CD14-positive monocyte (primary cell): Measurements from ENCODE around the gene NT5C3A. TPM values are rescaled to one million over a fixed set of nuclear protein-coding genes. Genes with fewer than 3 reads are reported as not detected.

Experiments
- DNase-seq, 3 donors: peaks; one replicate each; pipeline ENCODE4 v3.0.0-alpha.2; 2011 to 2022
- H2AFZ ChIP-seq: 2 replicates; pipeline ENCODE4 v1.6.0; 2012; ENCODE audit warnings: mild to moderate bottlenecking, low read depth, low read length, inconsistent platforms; ENCODE audit not compliant: insufficient read depth, poor library complexity, severe bottlenecking
- H3K27ac ChIP-seq, 2 donors: 1 replicate in 1 of 2; 2 replicates in 1 of 2; pipeline ENCODE4 v1.5.1; 2012 to 2013; ENCODE audit warnings: low read length in 2 of 2, control low read depth in 1 of 2, inconsistent platforms in 1 of 2, low read depth in 1 of 2, mild to moderate bottlenecking in 1 of 2
- H3K27me3 ChIP-seq, 2 donors: one replicate each; pipeline versions ENCODE4 v1.6.0 to v1.6.1; 2011 to 2013; ENCODE audit warnings: low read length in 2 of 2; ENCODE audit not compliant: control insufficient read depth in 2 of 2, insufficient read depth in 2 of 2
- H3K36me3 ChIP-seq, 2 donors: replicated peaks in 1 of 2; 1 replicate in 1 of 2; 2 replicates in 1 of 2; pipeline versions ENCODE4 v1.5.1 to v1.6.1; 2012 to 2013; ENCODE audit warnings: low read length in 2 of 2, control low read depth in 1 of 2, inconsistent platforms in 1 of 2, mild to moderate bottlenecking in 1 of 2; ENCODE audit not compliant: insufficient read depth in 2 of 2, control insufficient read depth in 1 of 2
- H3K4me1 ChIP-seq, 2 donors: 1 replicate in 1 of 2; 2 replicates in 1 of 2; pipeline versions ENCODE4 v1.5.1 to v1.6.1; 2012 to 2013; ENCODE audit warnings: low read length in 2 of 2, control low read depth in 1 of 2, inconsistent platforms in 1 of 2, mild to moderate bottlenecking in 1 of 2, moderate library complexity in 1 of 2; ENCODE audit not compliant: insufficient read depth in 2 of 2, control insufficient read depth in 1 of 2
- H3K4me2 ChIP-seq: replicated peaks from 2 replicates; pipeline ENCODE3; 2012; ENCODE audit warnings: low read length, moderate library complexity, mild to moderate bottlenecking; ENCODE audit not compliant: poor library complexity, severe bottlenecking; ENCODE audit errors: extremely low read depth
- H3K4me3 ChIP-seq, 3 experiments: fragments of 200-600 bp in 1 of 3; sonication (generic) in 1 of 3; replicated peaks in 1 of 3; 1 replicate in 2 of 3; 2 replicates in 1 of 3; pipeline ENCODE4 v1.5.1; 2011 to 2013; ENCODE audit warnings: low read length in 3 of 3, mild to moderate bottlenecking in 3 of 3, control low read depth in 2 of 3, low read depth in 2 of 3, inconsistent platforms in 1 of 3, moderate library complexity in 1 of 3
- H3K79me2 ChIP-seq: 2 replicates; pipeline ENCODE4 v1.6.0; 2012; ENCODE audit warnings: mild to moderate bottlenecking, control low read depth, inconsistent platforms, low read length, moderate library complexity; ENCODE audit not compliant: insufficient read depth
- H3K9ac ChIP-seq: 2 replicates; pipeline ENCODE4 v1.6.0; 2017; ENCODE audit warnings: low read length, mild to moderate bottlenecking; ENCODE audit not compliant: insufficient read depth, poor library complexity, severe bottlenecking
- H3K9me3 ChIP-seq, 2 donors: replicated peaks in 1 of 2; 1 replicate in 1 of 2; 2 replicates in 1 of 2; pipeline versions ENCODE4 v1.5.1 to v1.6.1; 2012 to 2013; ENCODE audit warnings: low read length in 2 of 2, control low read depth in 1 of 2; ENCODE audit not compliant: control insufficient read depth in 1 of 2, insufficient read depth in 1 of 2
- H4K20me1 ChIP-seq: 2 replicates; pipeline ENCODE4 v1.6.0; 2012; ENCODE audit warnings: mild to moderate bottlenecking, low read length, control low read depth, moderate library complexity; ENCODE audit not compliant: insufficient read depth
- H3K27ac Mint-ChIP-seq, 7 donors: one replicate each; pipeline ENCODE4 v1.8.0; 2020; ENCODE audit warnings: mild to moderate bottlenecking in 7 of 7, mixed read lengths in 7 of 7, moderate library complexity in 6 of 7, inconsistent platforms in 2 of 7
- H3K27me3 Mint-ChIP-seq, 3 donors: one replicate each; pipeline ENCODE4 v1.8.0; 2021 to 2022; ENCODE audit warnings: low read depth in 3 of 3, mild to moderate bottlenecking in 3 of 3, mixed read lengths in 3 of 3, moderate library complexity in 3 of 3, inconsistent platforms in 1 of 3
- H3K36me3 Mint-ChIP-seq, 2 donors: one replicate each; pipeline ENCODE4 v1.8.0; 2020; ENCODE audit warnings: mixed read lengths in 2 of 2, inconsistent platforms in 1 of 2, mild to moderate bottlenecking in 1 of 2
- H3K4me1 Mint-ChIP-seq: one replicate; pipeline ENCODE4 v1.8.0; 2020; ENCODE audit warnings: mild to moderate bottlenecking, mixed read lengths
- H3K4me3 Mint-ChIP-seq, 2 donors: one replicate each; pipeline ENCODE4 v1.8.0; 2020; ENCODE audit warnings: mild to moderate bottlenecking in 2 of 2, mixed read lengths in 2 of 2, moderate library complexity in 1 of 2
- H3K9me3 Mint-ChIP-seq, 7 donors: one replicate each; pipeline ENCODE4 v1.8.0; 2020 to 2022; ENCODE audit warnings: mixed read lengths in 7 of 7, mild to moderate bottlenecking in 6 of 7, moderate library complexity in 6 of 7, inconsistent platforms in 2 of 7
- WGBS: methylation state at CpG from one replicate; pipeline ENCODE4 v1.1.5; 2013; ENCODE audit warnings: missing lambda C conversion rate; ENCODE audit not compliant: insufficient coverage; 5-methylcytosine and 5-hydroxymethylcytosine counted together
- intact Hi-C, 2 donors: fragments of 100-400 bp; cut with micrococcal nuclease; formaldehyde crosslinking; loops; one replicate each; pipeline versions ENCODE4 v1.15.0 to v1.15.1; 2023
- polyA plus RNA-seq, 3 donors: library from polyadenylated mRNA; depleted of rRNA in 1 of 3; unstranded in 2 of 3; stranded (reverse) in 1 of 3; fragments of 300-500 nt in 2 of 3; fragments of >200 nt in 1 of 3; fragmentation: Illumina TruSeq in 2 of 3; gene quantifications; 1 replicate in 2 of 3; 2 replicates in 1 of 3; pipeline ENCODE4 v1.2.3, GENCODE V29; 2012 to 2021
- TF ChIP-seq, protein P1 (sequence below): fragments of 200-600 bp; IDR thresholded peaks from one replicate; pipeline ENCODE4 v1.8.0; 2022; ENCODE audit warnings: antibody characterized with exemption, mild to moderate bottlenecking

The NT5C3A gene
- polyA plus RNA-seq, 3 donors: 19.4 to 37.7 (median 29.5) TPM

DNA sequence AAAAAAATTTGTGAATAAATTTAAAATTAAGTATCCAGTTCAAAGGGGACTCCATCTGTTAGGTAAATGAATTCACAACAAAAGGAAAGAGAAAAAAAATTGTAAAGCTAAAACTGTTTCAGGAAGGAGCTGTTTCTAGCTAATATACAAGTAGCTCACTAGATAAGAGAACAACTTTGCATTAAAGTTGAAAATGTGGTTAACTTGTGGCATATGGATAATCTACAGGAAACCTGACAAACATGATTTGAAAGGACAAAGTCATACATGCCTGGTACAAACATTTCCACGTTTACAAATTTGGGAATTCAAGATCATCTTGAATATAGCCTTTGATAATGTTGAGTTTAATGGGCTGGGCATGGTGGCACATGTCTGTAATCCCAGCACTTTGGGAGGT, 8.9 kb downstream of the NT5C3A start:
- Histone ChIP-seq H3K36me3 (no peaks in the 10 kb centered on the region), H3K4me2 (no peak overlapping the region), H2AFZ (no peak overlapping the region), H3K9ac (no peak overlapping the region), H3K27ac (peak overlapping the region; percentile 40 to 71), H3K79me2 (peaks cover 86% of the 10 kb centered on the region), H3K4me1 (peaks cover 32 to 50% of the 10 kb centered on the region in 2 donors), H3K9me3 (no peaks in the 10 kb centered on the region), H3K4me3 (no peak overlapping the region), H3K27me3 (no peaks in the 10 kb centered on the region), H4K20me1 (peaks cover 64% of the 10 kb centered on the region)
- intact Hi-C loops: no loop called here
- peaks cover 6 to 8% of the 10 kb centered on the region in 2 donors for H3K36me3 Mint-ChIP-seq
- H3K27me3 Mint-ChIP-seq: no peaks in the 10 kb centered on the region
- TF ChIP-seq, protein P1, sequence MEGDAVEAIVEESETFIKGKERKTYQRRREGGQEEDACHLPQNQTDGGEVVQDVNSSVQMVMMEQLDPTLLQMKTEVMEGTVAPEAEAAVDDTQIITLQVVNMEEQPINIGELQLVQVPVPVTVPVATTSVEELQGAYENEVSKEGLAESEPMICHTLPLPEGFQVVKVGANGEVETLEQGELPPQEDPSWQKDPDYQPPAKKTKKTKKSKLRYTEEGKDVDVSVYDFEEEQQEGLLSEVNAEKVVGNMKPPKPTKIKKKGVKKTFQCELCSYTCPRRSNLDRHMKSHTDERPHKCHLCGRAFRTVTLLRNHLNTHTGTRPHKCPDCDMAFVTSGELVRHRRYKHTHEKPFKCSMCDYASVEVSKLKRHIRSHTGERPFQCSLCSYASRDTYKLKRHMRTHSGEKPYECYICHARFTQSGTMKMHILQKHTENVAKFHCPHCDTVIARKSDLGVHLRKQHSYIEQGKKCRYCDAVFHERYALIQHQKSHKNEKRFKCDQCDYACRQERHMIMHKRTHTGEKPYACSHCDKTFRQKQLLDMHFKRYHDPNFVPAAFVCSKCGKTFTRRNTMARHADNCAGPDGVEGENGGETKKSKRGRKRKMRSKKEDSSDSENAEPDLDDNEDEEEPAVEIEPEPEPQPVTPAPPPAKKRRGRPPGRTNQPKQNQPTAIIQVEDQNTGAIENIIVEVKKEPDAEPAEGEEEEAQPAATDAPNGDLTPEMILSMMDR: no peak
- H3K4me1 Mint-ChIP-seq: peaks cover 40% of the 10 kb centered on the region
- peak overlapping the region; percentile 56 to 82 (median 73) for H3K27ac Mint-ChIP-seq
- peaks cover 0 to 3% (median 0%) of the 10 kb centered on the region in 7 donors for H3K9me3 Mint-ChIP-seq
- no peak overlapping the region for H3K4me3 Mint-ChIP-seq
- no peak for DNase-seq
- WGBS: no CpG with 5 or more reads among the region's 1 CpG

DNA sequence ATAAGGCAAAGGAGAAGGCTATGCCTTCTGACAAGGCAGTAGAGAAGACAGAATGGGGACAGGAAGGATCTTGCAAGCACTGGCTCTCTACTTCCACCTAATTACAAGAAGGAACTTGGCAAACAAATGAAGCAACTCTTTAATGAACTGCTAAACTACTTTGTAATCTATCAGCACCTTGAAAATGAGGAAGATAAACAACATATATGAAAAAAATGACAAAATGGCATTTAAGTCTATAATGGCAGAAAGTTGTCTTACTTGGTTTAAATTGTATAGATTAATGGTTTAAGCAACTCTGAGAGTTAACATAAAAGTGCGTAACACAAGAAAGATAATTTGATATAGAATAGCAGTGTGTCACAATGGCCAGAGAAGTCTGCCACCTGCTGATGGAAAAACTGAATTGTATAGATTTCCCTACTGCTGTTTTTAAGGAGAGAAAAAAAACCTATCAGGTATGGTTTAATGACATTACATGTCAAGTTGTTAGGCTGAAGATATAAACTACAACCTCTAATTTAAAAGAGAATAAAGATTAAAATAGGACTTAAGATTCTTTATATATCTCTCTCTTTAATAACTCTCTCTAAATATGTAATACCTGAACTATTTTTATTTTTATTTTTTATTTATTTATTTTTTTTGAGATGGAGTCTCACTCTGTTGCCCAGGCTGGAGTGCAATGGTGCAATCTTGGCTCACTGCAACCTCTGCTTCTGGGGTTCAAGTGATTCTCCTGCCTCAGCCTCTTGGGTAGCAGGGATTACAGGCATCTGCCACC, 11.8 kb downstream of the NT5C3A start:
- peak overlapping the region; percentile 78 for H3K4me2 ChIP-seq
- peak overlapping the region; percentile 81 to 96 (median 91) for H3K27ac Mint-ChIP-seq
- peak overlapping the region; percentile 25 for H2AFZ ChIP-seq
- TF ChIP-seq, protein P1: peak; percentile 78
- H3K36me3 Mint-ChIP-seq: no peaks in the 10 kb centered on the region
- H3K36me3 ChIP-seq: no peaks in the 10 kb centered on the region
- H3K79me2 ChIP-seq: peaks cover 86% of the 10 kb centered on the region
- peaks cover 42 to 61% of the 10 kb centered on the region in 2 donors for H3K4me1 ChIP-seq
- H3K27ac ChIP-seq: peak overlapping the region; percentile 0 to 78
- H3K4me1 Mint-ChIP-seq: peaks cover 46% of the 10 kb centered on the region
- peak overlapping the region; percentile 76 to 81 for H3K4me3 Mint-ChIP-seq
- peaks cover 47% of the 10 kb centered on the region for H4K20me1 ChIP-seq
- H3K27me3 Mint-ChIP-seq: no peaks in the 10 kb centered on the region
- H3K4me3 ChIP-seq: peak overlapping the region; percentile 38 to 93 (median 70)
- H3K9me3 Mint-ChIP-seq: no peaks in the 10 kb centered on the region
- WGBS: no CpG with 5 or more reads among the region's 1 CpG
- H3K9ac ChIP-seq: peak overlapping the region; percentile 23
- H3K9me3 ChIP-seq: no peaks in the 10 kb centered on the region
- H3K27me3 ChIP-seq: no peaks in the 10 kb centered on the region
- intact Hi-C loops: no loop called here
- peak; percentile 59 to 91 (median 73) for DNase-seq
